ENCODE data around the gene NINJ1.

Gene NINJ1

DNA sequence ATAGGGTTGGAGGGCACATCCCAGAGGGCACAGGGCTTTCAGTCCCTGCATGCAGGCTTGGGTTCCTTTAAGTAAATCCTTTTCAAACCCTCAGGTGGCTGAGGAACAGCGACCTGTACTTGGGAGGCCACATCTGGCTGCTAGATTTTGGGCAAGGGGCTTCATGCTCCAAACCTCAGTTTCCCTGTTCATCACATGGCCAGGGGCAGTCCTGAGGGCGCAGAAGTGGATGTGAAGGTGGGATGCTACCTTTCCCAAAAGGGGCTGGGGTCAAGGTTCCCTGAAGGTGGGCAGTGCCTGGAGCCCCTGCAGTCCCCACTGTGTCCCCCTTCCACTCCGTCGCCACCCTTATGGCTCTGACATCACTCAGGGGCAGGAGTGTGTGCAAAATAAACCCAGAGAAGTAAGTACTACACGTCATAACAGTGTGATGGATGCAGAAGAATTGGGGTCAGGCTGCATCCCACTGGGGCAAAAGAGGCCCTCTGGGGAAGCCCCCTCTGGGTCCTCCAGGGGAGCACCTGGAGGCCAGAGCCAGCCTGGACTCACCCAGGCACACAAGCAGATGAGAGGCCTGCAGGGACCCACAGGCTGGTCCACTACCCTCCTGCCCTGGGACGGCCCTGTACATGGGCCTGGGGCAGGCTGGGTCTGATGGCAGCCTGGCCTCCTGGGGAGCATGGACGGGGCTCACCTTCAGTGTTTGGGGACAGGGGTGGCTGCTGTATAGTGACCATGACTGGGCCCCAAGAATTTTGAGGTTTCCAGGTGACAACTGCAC, 40.0 kb downstream of the NINJ1 start:
- no peak for DNase-seq (ENCODE audit: low read depth)
- TF ChIP-seq, protein P1, sequence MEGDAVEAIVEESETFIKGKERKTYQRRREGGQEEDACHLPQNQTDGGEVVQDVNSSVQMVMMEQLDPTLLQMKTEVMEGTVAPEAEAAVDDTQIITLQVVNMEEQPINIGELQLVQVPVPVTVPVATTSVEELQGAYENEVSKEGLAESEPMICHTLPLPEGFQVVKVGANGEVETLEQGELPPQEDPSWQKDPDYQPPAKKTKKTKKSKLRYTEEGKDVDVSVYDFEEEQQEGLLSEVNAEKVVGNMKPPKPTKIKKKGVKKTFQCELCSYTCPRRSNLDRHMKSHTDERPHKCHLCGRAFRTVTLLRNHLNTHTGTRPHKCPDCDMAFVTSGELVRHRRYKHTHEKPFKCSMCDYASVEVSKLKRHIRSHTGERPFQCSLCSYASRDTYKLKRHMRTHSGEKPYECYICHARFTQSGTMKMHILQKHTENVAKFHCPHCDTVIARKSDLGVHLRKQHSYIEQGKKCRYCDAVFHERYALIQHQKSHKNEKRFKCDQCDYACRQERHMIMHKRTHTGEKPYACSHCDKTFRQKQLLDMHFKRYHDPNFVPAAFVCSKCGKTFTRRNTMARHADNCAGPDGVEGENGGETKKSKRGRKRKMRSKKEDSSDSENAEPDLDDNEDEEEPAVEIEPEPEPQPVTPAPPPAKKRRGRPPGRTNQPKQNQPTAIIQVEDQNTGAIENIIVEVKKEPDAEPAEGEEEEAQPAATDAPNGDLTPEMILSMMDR (IDR thresholded peaks at IDR 0.05; ENCODE audit: insufficient read depth, low read depth, low read length, missing control alignments) = no peak
- no peak overlapping the region for H3K4me3 ChIP-seq (ENCODE audit: low read length)

DNA sequence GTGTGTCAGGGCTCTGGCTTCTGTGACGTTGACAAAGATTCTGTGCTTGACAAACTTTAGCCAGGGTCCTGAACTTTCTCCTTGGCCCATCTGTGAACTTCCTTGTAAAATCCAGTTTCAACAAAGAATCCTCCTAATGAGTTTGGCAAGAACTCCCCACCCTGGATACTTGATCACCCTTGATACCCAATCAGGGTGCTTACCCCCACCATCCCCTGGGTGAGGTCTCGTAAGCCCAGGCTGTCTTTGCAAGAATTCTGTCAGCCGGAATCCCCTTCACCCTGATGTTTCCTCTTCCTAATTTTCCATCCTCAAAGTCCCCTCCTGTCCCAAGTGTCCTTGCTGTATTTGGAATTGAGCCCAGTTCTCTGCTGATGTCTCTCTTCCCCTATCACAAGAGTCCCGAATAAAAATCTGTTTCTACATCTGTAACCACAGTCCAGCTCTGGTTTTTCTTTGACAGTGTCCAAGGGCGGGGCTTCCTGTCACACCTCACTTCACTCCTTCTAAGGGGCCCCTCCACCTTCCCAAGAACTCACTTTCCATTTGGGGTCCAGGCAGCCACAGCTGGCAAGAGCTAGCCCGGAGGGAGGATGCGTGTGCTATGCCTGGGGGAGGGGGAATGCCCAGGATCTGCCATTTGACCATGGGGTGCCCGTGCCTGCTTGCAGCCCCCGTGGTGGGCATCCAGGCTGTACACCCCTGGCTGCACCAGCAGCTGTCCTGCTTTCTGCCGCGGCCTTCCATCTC, 40.7 kb downstream of the NINJ1 start:
- no peak overlapping the region for H3K4me3 ChIP-seq (ENCODE audit: low read length)
- DNase-seq (ENCODE audit: low read depth) = no peak
- TF ChIP-seq, protein P1 (IDR thresholded peaks at IDR 0.05; ENCODE audit: insufficient read depth, low read depth, low read length, missing control alignments) = no peak

DNA sequence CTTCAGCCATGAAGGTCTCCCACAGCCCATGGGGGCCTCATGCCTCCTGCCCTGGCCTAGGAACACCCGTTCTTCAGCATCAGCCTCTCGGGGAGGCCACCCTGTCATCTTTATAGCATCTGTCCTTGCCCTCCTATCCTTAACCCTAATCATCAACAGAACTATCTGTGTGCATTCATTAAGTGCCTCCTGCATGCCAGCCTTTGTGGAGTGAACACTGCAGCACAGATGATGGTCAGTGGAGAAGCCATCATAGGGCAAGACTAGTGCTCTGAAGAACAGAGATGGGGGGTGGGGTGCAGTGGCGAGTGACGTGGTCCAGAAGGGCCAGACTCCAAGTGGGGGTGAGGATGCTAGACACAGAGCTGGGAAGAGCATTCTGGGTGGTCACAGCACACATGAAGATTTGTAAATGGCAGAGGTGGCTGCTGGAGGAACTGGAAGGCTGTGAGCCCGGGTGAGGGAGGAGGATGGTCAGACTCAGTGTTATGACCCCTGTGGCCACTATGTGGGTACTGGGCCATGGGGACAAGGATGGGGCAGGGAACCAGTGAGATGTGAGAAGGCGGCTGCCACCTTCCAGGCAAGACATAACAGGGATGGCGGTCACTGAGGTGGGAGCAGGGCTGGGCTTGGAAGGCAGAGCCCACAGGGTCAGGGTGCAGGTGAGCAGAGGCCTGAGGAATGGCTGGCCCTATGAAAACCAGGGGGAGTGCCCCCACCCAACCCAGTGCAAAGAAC, 41.6 kb downstream of the NINJ1 start:
- no peak for DNase-seq (ENCODE audit: low read depth)
- TF ChIP-seq, protein P1 (IDR thresholded peaks at IDR 0.05; ENCODE audit: insufficient read depth, low read depth, low read length, missing control alignments) = no peak
- H3K4me3 ChIP-seq (ENCODE audit: low read length) = no peak overlapping the region

DNA sequence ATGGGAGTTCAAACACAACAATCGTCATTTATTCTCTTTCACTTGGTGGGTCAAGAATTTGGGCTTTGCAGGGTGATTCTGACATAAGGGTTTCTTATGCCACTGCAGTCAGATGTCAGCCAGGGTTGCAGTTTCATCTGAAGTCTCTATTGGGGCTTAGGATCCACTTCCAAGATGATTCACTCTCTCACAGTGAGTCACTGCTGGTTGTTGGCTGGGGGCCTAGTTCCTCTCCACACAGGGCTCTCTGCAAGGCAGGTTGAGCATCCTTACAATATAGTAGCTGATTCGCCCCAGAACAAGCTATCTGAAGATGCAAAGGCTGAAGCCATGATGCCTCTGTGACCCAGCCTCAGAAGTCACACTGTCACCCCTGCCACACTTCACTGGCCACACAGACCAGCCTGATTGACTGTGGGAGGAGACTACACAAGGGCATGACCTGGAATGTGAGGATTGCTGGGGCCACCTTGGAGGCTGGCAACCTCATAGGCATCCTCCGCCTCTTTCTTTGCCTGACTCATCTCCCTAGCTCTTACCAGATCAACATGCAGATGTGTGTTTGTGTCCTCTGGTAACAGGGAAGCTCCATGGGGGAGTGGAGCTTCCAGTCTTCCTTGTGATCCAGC, 42.5 kb downstream of the NINJ1 start:
- DNase-seq (ENCODE audit: low read depth) = peak; percentile 87
- H3K4me3 ChIP-seq (ENCODE audit: low read length) = no peak overlapping the region
- TF ChIP-seq, protein P1 (IDR thresholded peaks at IDR 0.05; ENCODE audit: insufficient read depth, low read depth, low read length, missing control alignments) = no peak

DNA sequence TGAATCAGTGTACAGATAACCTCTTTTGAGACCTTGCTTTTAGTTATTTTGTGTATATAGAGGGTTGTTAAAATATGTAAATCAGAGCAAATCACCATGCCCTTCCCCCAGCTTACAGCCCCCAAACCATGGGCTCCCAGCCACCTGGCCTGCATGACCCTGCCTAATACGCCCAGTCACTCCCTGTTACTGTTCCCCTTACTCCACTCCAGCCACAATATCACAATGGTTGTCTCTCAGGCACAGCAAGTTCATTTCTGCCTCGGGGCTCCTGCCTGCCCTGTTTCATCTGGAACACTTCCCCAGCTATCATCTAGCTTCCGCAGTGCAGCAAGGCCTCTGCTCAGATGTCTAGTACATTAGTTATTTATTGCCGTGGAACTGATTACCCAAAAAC, 43.0 kb downstream of the NINJ1 start:
- no peak overlapping the region for H3K4me3 ChIP-seq (ENCODE audit: low read length)
- TF ChIP-seq, protein P1 (IDR thresholded peaks at IDR 0.05; ENCODE audit: insufficient read depth, low read depth, low read length, missing control alignments) = no peak
- DNase-seq (ENCODE audit: low read depth) = no peak

DNA sequence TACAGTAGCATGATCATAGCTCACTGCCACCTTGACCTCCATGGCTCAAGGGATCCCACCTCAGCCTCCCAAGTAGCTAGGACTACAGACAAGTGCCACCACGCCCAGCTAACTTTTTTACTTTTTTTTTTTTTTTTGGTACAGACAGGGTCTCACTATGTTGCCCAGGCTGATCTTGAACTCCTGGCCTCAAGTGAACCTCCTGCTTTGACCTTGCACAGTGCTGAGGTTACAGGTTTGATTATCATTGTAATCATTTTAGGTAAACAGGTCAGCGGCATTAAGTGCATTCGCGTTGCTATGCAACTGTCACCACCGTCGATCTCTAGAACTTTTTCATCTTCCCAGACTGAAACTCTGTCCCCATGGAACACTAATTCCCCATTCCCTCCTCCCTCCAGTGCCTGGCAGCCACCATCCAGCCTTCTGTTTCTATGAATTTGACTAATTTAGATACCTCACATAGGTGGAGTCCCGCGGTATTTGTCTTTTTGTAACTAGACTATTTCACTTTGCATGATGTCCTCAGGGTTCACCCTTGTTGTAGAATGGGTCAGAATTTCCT, 43.9 kb downstream of the NINJ1 start:
- no peak overlapping the region for H3K4me3 ChIP-seq (ENCODE audit: low read length)
- TF ChIP-seq, protein P1 (IDR thresholded peaks at IDR 0.05; ENCODE audit: insufficient read depth, low read depth, low read length, missing control alignments) = no peak
- no peak for DNase-seq (ENCODE audit: low read depth)
